CD4-positive, alpha-beta T cell treated with Interleukin-15 for 4 hours (primary cell): ENCODE measurements around the gene TMEM106A.
"Not testable (repeated sequence)": the region's sequence is repeated elsewhere in the genome, so short reads cannot be mapped to it uniquely, and the experiment has no call there.

Experiments
- DNase-seq: peaks from one replicate; pipeline ENCODE4 v3.0.0-alpha.2; 2020; ENCODE audit warnings: low spot score

TMEM106A gene

DNA sequence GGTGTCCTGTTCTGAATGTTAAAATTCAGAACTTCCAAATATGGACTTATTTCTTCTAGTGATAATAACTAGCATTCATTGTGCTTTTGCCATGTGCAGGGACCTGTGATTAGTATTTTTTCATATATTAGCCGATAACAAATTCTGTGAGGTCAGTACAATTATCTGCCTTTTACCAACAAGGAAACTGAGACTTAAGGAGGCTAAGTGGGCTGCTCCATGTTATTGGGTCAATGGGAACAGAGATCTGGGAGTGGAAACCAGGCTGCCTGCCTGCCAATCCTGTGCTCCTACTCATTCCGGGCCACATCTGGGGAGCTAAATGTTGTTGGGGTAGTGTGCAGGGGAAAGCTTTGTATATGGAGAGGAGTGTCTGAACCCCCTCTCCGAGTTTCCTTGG is 3.7 kb downstream of the TMEM106A start:
- DNase-seq: no peak

DNA sequence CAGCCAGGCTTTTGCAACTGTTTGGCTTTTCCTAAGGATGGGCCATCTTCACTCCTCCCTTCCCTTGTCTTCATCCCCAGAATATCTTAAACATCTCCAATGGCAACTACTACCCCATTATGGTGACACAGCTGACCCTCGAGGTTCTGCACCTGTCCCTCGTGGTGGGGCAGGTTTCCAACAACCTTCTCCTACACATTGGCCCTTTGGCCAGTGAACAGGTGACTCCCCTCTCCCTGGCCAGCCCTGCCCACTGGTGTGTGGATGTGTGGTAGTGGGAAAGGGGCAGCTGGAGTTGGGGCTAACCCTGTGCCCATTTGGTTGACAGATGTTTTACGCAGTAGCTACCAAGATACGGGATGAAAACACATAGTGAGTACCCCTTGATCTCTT is 4.7 kb downstream of the TMEM106A start:
- no peak for DNase-seq

DNA sequence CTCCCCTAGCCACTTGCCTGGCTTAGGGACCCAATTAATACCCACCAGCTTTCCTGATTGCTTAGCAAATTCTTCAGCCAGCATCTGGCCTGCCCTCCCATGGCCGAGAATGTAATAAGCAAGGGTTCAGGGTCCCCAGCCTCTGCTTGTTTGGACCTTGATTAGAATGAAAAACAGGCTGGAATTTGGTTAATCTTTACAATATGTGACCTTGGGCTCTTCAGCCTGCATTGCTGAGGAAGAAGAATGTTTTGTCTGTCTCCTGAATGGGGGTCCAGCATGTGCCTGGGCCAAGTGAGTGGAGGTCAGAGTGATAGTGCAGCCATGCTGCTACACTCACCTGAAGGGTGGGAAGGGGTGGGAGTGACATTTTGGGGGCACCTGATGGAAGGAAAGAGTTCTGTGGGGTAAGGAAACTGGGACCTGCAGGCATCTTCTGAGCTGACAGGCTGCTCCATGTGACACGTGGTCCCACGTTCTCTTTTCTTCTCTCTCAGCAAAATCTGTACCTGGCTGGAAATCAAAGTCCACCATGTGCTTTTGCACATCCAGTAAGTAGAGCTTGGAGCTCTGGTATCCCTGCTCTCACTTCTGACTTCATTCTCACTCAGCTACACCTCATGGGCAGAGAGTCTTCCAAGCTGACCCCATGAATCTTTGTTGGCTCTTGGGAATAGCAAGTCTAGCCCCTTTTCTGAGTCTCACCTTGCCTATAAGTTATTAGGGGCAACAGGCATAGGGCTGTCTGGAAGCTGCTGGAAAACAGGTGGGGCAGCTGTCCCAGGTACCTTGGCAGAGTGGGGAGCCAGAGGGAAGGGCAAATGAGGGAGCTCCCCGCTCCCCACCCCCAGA is 5.3 kb downstream of the TMEM106A start:
- no peak for DNase-seq

DNA sequence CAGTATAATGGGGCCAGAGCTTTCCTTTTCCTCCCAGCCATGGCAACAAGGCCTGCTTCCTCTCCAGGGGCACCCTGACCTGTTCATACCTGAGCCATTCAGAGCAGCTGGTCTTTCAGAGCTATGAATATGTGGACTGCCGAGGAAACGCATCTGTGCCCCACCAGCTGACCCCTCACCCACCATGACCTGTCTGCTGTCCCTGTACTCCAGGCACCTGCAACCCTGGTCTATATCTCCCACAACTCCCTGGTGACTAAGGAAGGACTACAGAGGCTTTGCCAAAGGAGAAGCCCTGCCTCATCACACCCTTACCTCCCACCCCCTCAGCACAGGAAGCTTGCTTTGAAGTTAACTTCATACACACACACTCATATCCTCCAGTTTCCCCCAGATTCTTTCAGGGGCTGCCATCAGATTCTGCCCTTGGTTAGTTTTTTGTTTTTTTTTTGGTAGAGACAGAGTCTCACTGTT is 6.0 kb downstream of the TMEM106A start:
- DNase-seq: no peak

DNA sequence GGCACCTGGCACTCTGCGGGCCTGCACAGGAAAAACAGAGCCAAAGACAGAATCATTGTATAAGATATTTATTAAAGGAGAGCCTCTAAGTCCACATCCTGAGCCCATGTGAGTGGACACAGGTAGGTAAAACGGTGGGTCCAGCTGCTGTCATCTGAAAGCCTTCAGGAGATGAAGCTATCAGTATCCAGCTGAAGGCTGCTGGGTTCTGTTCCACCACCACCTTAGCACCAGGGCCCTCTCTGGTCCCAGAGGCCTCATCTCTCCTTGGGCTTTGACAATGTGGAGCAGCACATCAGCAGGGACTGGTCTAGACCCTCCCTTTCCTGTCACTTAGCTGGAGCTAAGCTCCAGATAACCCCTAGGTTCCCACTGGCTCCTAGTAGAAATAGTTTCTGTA is 7.3 kb downstream of the TMEM106A start:
- DNase-seq: no peak

DNA sequence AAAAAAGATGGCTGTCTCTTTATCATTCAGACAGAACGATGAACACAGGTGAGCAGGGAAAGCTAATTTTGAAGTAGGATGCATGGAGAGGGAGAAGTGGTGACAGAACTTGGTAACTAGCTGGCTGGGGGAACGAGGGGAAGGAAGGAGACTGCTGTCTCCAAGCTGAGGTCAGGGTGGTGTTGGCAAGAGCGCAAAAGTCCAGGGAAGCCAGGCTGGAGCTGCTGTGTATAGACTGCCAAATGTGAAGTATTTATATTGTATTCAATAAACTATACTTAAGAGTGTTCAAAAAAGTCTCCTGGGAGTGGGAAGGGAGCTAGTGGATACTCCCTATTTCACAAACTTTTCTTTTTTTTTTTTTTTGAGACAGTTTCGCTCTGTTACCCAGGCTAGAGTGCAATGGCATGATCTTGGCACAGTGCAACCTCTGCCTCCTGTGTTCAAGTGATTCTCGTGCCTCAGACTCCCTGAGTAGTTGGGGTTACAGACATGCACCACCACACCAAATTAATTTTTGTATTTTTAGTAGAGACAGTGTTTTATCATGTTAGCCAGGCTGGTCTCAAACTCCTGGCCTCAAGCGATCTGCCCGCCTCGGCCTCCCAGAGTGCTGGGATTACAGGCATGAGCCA is 8.2 kb downstream of the TMEM106A start:
- no peak for DNase-seq

DNA sequence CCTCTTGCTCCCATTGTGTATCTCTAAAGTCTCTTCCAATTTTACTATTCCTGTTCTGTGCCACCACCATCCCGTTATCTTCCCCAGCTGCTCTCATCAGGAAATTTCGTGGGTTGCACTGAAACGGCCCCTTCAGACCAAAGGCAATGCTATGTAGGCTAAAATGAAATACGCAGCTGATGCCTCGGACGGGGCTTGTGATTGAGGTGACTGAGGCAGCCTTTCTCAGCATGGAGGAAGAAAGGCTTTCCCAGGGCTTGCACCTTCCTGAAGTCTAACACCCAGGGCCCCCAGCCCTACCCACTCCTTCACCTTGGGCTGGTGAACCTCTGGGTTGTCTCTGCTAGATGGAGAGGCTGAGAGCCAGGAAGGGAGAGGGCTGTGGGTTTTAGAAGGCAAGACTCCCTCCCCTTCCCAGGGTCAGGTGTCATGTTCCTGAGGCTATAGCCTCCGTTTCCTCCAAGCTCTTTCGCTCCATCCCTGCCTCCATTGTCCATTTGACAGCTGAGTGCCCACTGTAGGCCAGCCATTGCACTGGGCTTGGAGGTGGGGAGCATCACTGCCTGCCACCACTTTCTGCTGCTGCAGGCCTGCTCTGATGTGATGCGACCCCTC is 8.9 kb downstream of the TMEM106A start:
- DNase-seq: no peak

DNA sequence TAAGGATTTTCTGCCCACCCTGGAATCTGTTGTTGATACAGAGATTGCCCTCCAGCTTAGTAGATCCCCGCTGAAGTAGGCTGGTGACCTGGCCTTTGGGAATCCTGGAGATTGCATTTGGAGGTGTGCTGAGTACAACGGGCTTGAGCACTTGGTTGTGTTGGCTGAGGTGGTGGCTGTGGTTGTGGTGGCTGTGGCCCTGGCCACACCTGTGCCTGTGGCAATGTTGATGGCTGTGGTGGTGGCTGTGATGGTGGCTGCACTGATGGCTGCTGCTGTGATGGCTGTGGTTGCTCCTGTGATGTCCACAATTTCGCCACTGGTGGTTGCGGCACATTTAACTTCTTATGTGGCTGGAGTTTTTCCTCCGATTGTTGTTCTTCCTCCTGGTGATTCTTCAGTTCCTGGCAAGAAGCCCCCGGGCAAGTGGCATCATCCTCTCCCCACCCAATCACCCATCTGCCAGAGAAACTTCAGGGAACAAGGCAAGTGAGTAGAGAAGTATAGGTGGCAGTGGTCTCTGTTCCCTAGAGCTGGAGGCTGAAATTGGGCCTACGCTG is 12.6 kb downstream of the TMEM106A start:
- DNase-seq: no peak

DNA sequence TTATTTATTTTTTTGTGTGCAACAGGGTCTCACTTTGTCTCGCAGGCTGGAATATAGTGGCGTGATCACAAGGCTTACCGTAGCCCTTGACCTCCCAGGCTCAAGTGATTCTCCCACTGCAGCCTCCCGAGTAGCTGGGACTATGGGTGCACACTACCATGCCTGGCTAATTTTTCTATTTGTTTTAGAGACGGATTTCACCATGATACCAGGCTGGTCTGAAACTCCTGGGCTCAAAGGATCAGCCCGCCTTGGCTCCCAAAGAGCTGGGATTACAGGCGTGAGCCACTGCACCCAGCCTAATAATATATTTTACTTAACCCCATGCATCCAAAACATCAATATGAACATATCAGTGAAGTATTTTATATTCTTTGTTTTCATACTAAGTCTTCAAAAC is 14.7 kb downstream of the TMEM106A start:
- no peak for DNase-seq

DNA sequence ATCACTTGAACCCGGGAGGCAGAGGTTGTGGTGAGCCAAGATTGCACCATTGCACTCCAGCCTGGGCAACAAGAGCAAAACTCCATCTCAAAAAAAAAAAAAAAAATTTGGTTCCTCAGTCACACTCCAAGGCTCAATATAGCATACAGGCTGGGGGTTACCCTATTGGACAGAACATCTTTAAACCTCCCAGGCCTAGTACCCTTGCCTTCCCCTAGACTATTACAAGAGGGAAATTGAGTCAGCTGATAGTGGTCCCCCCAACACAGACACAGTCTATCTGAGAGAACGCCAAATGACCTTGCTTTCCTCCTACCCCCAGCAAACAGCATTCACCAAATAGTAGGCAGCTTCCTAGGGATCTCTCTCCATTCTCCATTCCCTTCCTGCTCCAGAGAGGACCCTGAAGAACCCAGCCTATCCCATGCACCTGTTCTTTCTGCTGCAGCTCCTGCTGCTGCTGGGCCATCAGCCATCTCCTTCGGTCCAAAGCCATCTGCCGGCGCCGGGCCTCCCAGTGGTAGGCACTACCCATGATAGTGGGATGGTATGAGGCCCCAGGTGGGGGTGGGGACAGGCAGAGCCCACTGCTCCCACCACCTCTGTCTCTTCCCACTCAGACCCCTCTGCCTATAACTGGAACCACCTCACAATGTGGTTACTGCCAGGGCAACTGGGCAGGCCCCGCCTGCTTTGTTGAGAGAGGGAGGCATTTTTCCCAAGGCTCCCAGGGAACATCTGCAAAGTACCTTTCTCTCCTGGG is 16.5 kb downstream of the TMEM106A start, which contains the start of gene CCDC200:
CCDC200 (minus strand) TSS at position 604 of the 763 bp plus-strand sequence; CDS start at position 535, 69 bp downstream.
- not testable (repeated sequence) for DNase-seq

DNA sequence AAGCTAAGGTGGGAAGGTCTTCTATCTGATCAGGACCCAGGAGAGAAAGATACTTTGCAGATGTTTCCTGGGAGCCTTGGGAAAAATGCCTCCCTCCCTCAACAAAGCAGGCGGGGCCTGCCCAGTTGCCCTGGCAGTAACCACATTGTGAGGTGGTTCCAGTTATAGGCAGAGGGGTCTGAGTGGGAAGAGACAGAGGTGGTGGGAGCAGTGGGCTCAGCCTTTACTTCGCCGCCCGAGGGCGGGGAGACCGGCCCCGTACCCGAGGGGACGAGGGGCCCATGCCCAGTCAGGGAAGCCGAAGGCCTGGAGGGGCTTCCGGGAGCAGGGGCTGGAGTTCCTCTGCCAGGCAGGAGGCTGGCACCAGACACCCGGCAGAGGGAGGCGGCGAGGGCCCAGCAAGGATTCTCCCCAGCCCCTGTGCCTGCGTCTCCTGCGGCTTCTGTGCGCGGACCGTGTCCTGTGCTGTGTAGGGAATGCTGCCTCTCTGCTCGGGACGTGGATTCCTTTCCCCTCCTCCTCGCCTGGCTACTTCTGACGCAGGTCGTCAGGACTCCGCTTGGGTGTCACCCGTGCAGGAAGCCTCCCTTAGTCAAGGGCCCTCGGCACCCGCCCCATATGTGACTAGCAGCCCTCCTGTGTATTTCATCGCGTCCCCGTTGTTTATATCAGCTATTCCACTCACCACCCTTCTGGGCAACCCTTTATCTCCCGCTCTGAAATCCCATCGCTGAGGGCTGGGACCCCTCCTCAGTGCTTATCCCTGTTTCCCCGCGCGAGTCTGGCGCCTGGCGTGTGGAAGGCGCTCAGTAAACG is 19.7 kb downstream of the TMEM106A start:
- DNase-seq: not testable (repeated sequence)

DNA sequence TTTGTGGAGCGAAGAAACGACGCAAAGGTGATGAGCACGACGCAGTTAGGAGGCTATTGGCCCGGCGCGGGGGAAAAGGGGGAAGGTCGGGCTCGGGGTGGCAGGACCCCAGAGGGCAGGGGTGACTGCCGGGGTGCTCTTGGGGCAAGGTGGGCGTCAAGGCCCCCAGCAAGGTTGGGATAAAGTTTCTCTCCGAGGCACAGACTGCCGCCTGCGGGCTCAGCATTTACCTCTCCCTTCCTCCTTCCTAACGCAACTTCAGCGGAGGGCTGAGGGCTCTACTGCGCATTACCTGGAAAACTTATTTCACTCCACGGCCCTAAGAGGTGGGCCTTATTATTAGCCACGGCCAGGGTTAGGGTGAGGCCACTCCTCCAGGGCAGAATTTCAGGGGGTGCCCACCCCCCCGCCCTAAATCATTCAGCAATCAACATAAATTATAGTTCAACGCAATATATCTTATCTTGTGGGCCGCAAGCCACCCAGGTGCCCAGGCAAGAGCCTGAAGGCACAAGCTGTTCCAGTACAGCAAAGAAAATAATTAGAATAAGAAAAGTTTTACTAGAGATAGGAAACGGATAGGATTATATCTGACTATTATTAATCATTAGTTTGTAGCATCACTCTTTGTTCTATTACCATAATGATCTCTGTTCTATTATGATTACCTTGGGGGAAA is 20.5 kb downstream of the TMEM106A start:
- not testable (repeated sequence) for DNase-seq

DNA sequence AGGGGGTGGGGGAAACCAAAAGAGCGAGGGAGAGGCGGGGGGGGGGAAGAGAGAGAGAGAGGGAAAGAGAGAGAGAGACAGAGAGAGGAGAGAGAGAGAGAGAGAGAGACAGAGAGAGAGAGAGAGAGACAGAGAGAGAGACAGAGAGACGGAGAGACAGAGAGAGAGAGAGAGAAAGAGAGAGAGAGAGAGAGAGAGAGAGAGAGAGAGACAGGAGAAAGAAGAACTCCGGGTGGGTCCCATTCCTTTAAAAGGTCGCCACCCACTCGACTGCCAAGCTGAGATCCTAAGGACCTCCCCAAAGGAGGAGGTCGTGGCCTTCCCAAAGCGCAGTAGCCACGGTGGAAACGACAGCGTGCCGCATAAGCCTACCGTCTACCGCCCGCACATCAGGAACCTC is 21.6 kb downstream of the TMEM106A start:
- not testable (repeated sequence) for DNase-seq

DNA sequence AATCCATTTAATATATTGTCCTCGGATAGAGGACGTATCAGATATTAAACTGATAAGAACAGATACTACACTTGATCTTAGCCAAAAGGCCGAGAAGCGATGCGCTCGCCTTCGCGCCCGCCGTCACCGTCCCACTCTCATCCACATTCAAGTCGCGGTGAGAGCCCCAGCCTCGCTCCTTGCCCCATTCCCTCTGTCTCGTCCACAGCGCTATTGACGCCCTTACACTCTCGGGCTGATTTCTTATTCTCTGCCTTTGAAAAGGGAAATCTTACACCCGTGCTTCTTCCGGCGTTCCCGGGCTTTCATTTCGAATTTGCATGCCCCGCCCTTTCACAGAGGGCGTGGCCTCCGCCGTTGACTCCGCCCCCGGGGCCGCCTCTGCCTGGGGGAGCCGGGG is 22.2 kb downstream of the TMEM106A start, which contains the start of gene RNU2-1:
RNU2-1 (minus strand) TSS at position 101 of the 400 bp plus-strand sequence.
- DNase-seq: not testable (repeated sequence)

DNA sequence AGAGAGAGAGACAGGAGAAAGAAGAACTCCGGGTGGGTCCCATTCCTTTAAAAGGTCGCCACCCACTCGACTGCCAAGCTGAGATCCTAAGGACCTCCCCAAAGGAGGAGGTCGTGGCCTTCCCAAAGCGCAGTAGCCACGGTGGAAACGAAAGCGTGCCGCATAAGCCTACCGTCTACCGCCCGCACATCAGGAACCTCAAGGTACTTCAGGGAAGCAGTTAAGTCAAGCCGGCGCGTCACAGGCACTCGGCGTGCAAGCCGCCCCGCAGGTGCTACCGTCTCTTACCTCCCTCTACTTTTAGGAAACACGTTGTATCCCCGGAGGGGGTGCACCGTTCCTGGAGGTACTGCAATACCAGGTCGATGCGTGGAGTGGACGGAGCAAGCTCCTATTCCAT is 27.9 kb downstream of the TMEM106A start:
- not testable (repeated sequence) for DNase-seq

DNA sequence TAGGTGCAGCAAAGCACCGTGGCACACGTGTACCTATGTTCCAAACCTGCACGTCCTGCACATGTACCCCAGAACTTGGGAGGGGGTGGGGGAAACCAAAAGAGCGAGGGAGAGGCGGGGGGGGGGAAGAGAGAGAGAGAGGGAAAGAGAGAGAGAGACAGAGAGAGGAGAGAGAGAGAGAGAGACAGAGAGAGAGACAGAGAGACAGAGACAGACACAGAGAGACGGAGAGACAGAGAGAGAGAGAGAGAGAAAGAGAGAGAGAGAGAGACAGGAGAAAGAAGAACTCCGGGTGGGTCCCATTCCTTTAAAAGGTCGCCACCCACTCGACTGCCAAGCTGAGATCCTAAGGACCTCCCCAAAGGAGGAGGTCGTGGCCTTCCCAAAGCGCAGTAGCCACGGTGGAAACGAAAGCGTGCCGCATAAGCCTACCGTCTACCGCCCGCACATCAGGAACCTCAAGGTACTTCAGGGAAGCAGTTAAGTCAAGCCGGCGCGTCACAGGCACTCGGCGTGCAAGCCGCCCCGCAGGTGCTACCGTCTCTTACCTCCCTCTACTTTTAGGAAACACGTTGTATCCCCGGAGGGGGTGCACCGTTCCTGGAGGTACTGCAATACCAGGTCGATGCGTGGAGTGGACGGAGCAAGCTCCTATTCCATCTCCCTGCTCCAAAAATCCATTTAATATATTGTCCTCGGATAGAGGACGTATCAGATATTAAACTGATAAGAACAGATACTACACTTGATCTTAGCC is 29.1 kb downstream of the TMEM106A start:
- DNase-seq: not testable (repeated sequence)

DNA sequence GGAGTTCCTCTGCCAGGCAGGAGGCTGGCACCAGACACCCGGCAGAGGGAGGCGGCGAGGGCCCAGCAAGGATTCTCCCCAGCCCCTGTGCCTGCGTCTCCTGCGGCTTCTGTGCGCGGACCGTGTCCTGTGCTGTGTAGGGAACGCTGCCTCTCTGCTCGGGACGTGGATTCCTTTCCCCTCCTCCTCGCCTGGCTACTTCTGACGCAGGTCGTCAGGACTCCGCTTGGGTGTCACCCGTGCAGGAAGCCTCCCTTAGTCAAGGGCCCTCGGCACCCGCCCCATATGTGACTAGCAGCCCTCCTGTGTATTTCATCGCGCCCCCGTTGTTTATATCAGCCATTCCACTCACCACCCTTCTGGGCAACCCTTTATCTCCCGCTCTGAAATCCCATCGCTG is 34.8 kb downstream of the TMEM106A start:
- DNase-seq: not testable (repeated sequence)
